Renal pelvis (tissue), 4 donors: ENCODE measurements around the gene TEX261. TPM values are rescaled to one million over a fixed set of nuclear protein-coding genes. Genes with fewer than 3 reads are reported as not detected.

Experiments
- DNase-seq: peaks from one replicate; pipeline ENCODE4 v3.0.0-alpha.2; 2013
- polyA plus RNA-seq, 3 donors: library from polyadenylated mRNA; unstranded; fragments of 120-200 nt; gene quantifications; one replicate each; pipeline ENCODE4 v1.2.1, GENCODE V29; 2013; ENCODE audit not compliant: insufficient read length in 3 of 3

TEX261 gene
- polyA plus RNA-seq, 3 donors, result 55.9 to 69.4 (median 56.7) TPM

- DNase-seq, result no peak
Measured at GRCh38 chr2:70939839-70940580, 54.7 kb downstream of the TEX261 start.

- no peak for DNase-seq
Measured at GRCh38 chr2:70939001-70939838, 55.5 kb downstream of the TEX261 start.

DNA sequence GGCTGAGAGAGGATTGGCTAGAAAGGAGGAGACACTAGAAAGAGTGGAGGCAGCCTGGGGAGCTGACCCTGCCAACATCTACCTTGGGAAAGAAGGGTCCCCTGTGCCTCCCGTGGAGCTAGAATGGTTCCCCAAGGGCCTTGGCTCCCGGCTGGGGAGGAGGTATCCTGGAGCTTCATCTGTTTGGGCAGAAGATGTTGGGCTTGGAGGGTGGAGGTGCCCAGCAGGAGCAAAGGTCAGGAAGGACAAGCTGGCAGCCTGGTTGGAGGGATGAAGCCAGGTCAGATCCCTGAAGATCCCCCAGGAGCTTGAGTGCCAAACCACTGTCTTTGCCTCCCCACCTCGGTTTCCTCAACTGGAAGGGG is 56.1 kb downstream of the TEX261 start:
- DNase-seq, result no peak

- no peak for DNase-seq
Measured at GRCh38 chr2:70937866-70938585, 56.6 kb downstream of the TEX261 start.

- DNase-seq, result no peak
Measured at GRCh38 chr2:70936979-70937811, 57.5 kb downstream of the TEX261 start.

- DNase-seq, result no peak
Measured at GRCh38 chr2:70936165-70936978, 58.3 kb downstream of the TEX261 start.

Other genes with a start within 250 kb of the TEX261 start
- gene ADD2, start 226.7 kb downstream of the TEX261 start, polyA plus RNA-seq, result 1 to 10 TPM; 6.6 to 7.6 (median 7.0) TPM
- not detected for gene FIGLA, start 204.2 kb downstream of the TEX261 start, polyA plus RNA-seq
- under 1 TPM in 2 of 3 donors, not detected in 1; 0.06 to 0.09 TPM for gene CLEC4F, start 174.3 kb downstream of the TEX261 start, polyA plus RNA-seq
- not detected for gene CD207, start 159.1 kb downstream of the TEX261 start, polyA plus RNA-seq
- under 1 TPM; 0.50 to 0.73 (median 0.66) TPM for gene VAX2, start 94.3 kb downstream of the TEX261 start, polyA plus RNA-seq
- 100 to 1,000 TPM in 1 of 3 donors, 10 to 100 TPM in 2; 78.2 to 108 (median 78.6) TPM for gene ATP6V1B1, start 59.0 kb downstream of the TEX261 start, polyA plus RNA-seq
- 1 to 10 TPM in 1 of 3 donors, under 1 TPM in 2; 0.84 to 1.0 (median 0.89) TPM for gene ANKRD53, start 16.2 kb downstream of the TEX261 start, polyA plus RNA-seq
- 100 to 1,000 TPM in 2 of 3 donors, 10 to 100 TPM in 1; 82.8 to 113 (median 103) TPM for gene NAGK, start 73.8 kb upstream of the TEX261 start, polyA plus RNA-seq
- 10 to 100 TPM; 21.8 to 25.9 (median 22.6) TPM for gene MCEE, start 135.4 kb upstream of the TEX261 start, polyA plus RNA-seq
- 10 to 100 TPM; 42.1 to 46.3 (median 45.7) TPM for gene MPHOSPH10, start 135.8 kb upstream of the TEX261 start, polyA plus RNA-seq
- 10 to 100 TPM; 18.7 to 24.3 (median 20.8) TPM for gene PAIP2B, start 232.2 kb upstream of the TEX261 start, polyA plus RNA-seq